22Rv1 (cell line): Measurements from ENCODE around the gene FHL2.

ENCODE experiments used
- H3K27ac ChIP-seq: fragments of 450-650 bp; 2 replicates; pipeline ENCODE4 v1.5.1; 2017
- ZFX ChIP-seq: fragments of 450-650 bp; IDR thresholded peaks from 2 replicates; pipeline ENCODE4 v1.6.1; 2017; ENCODE audit warnings: antibody characterized with exemption, borderline replicate concordance
- TF ChIP-seq, protein P1 (sequence below): fragments of 450-650 bp; IDR thresholded peaks from 2 replicates; pipeline ENCODE4 v1.5.1; 2017; ENCODE audit warnings: mild to moderate bottlenecking

Gene FHL2

DNA sequence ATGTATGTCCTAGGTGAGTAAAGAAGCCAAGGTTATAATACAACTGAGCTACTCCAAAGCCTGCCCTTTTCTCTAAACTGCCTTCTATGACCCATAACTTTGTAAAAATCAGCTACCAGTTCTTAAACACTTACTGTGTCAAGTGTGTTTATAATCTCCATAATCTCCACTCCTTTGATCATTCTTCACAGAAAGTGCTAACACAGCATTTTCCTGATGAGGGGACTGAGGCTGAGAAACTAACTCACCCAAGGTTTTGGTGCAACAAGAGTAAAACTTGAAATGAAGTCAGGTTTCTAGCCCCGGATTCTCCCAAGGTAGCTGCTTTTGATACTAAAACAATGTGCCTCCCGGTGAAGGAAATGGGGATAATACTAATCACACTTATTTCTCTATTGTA is 63.4 kb downstream of the FHL2 start:
- no peak overlapping the region for H3K27ac ChIP-seq
- TF ChIP-seq, protein P1, sequence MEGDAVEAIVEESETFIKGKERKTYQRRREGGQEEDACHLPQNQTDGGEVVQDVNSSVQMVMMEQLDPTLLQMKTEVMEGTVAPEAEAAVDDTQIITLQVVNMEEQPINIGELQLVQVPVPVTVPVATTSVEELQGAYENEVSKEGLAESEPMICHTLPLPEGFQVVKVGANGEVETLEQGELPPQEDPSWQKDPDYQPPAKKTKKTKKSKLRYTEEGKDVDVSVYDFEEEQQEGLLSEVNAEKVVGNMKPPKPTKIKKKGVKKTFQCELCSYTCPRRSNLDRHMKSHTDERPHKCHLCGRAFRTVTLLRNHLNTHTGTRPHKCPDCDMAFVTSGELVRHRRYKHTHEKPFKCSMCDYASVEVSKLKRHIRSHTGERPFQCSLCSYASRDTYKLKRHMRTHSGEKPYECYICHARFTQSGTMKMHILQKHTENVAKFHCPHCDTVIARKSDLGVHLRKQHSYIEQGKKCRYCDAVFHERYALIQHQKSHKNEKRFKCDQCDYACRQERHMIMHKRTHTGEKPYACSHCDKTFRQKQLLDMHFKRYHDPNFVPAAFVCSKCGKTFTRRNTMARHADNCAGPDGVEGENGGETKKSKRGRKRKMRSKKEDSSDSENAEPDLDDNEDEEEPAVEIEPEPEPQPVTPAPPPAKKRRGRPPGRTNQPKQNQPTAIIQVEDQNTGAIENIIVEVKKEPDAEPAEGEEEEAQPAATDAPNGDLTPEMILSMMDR = no peak
- no peak for TF ChIP-seq ZFX

DNA sequence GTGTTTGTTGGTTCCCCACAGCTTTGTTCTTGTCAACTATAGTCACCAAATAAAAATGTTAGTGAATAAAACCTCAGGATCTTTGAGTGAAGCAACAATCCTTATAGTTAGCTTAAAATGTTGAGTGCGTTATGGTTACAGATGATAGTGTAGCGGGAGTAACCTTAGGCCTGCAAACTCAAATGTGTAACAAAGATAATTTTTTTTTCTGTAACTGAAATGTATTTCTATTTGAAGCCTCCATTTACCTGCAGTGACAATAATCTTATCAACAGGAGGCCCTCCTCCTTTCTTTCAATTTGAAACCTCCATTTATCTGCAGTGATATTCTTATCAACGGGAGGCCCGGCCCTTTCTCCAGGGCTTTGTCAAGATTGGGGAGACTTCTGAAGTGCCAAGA is 64.6 kb downstream of the FHL2 start:
- TF ChIP-seq ZFX = no peak
- TF ChIP-seq, protein P1 = no peak
- H3K27ac ChIP-seq = no peak overlapping the region

DNA sequence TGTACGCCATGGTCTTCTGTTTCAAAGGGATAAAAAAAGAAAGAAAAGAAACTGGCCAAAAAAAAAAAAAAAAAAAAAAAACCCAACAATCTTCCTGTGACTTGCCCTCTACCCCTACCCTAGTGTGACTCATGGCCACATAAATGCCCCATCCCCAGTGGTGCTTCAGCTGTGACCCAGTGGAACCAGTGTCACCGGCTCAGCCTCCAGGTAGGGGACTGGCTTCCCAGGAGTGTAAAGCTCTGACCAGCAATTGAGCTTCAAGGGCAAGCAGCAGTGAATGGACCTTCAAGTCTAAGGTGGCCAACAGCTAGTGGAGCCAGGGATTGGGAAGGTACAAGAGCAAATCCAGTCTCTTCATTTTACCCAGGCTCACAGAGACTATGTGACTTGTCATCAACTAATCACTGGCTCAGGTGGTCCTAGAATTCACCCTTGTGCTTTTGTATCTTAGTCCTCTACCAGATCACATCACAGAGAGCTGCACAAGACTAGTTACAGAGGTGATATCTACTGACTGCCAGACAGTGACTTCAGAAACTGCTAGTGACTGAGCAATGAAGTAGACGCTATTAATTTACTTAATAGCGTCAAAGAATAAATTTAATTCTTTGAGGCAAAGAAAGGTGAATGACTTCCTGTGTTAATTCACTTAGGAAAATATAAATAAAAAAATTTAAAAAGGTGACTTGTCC is 68.0 kb downstream of the FHL2 start:
- no peak overlapping the region for H3K27ac ChIP-seq

DNA sequence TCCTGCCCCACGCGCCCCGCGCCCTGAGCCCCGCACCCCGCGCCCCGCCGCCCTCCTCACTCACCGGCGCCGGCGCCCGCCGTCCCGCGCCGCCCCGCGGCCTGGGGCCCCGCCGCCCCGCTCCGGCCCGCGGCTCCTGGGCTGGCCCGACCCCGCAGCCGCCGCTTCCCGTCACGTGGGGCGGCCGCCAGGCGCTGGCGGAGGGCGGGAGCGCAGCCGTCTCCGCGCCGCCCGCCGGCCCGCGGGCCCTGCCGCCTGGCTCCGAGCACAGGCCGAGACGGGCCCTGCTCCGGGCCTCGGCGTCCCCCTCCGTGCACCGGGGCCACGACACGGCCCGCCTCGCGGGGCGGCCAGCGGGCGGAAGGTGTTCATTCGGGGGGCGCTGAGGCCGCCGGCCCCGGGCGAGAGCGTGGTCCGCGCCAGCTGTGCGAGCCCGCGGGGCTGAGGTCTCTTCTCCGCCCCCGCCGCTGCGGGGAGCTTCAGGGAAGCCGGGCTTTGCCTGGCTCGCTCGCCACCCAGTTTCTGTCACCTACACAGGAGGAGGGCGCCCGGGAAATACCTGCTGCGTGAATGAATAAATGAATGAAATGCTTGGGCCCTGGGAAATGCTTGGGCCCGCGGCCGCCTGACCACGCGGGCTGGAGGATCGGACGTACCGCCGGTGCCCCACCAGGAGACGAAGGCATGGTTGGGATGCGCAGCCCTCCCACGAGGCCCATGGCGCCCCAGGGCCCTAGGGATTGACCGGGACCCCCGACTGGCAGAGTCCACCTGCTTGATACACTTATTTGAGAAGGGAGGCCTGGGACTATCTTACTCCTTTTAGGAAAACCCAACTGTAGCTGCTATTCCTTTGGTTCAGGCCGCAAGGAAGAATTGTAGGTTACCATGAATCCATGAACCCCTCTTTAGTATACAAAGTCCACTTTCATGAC is 69.0 kb downstream of the FHL2 start, which contains the start of gene TGFBRAP1:
TGFBRAP1 (minus strand) TSS at position 175 of the 935 bp plus-strand sequence. CDS start 21,434 bp downstream, outside the sequence.
- TF ChIP-seq, protein P1 = no peak
- no peak for TF ChIP-seq ZFX
- H3K27ac ChIP-seq = peak within 1 kb of the TSS; percentile 71

More for the DNA sequence above, 68.0 kb downstream of the FHL2 start:
- TF ChIP-seq, protein P1 = no peak
- no peak for TF ChIP-seq ZFX

DNA sequence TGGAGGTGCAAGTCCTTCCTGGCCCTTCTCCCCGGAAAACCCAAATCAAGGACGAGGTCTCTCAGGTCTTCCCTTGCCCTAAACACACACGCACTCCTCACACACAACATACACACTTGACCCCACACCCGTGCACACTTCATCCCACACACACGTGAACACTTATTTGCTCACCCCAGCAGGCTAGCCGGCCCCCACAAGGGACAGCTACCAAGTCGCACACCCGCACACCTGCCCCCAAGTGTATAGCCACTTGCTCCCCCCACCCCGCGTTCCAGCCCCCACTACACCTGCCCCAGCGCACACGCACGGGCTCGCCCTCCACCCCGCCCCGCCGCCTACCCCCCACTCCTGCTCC is 69.7 kb downstream of the FHL2 start:
- TF ChIP-seq ZFX = no peak
- TF ChIP-seq, protein P1 = no peak
- H3K27ac ChIP-seq = peak overlapping the region; percentile 71

DNA sequence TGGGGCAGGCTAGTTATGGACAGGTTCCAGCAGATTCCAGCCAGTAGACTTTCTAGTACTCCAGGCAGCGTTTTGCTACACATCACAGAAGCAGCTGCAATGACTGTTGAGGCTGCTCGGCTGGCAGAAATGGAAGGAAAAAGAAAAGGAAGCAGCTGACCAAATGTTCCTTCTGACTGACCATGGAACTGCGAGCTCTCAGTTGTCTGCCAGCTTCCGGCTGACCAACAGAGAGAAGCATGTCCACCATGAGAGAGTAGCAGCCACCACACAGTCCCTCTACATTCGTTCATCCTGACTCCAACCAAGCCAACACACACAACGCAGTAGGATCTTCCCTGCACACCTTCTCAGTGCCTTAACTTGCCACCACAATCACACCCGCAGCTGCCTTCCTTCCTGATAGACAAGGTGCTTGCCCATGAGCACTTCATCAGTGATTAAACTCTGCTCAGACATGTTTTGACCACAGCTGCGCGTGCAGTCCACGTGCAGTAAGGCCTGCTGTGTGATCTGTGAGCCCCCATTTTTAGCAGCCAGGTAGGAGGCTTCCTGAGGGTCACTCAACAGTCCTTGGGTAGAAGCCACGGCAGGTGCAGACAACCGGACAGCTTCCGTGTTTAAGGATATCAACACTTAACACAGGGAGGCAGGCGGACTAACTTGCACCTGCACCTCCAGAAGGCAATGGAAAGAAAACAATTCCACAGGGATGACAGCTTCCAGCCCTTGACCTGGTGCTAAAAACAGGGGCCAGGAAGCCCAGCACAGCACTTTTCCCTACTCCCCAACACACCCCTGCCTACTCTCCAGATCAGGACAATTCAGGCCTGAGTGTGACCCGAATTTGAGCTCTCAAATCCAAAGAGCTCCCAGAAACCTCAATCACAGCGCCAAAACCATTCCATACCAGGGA is 70.3 kb downstream of the FHL2 start:
- peak overlapping the region; percentile 71 for H3K27ac ChIP-seq
- TF ChIP-seq ZFX = no peak
- TF ChIP-seq, protein P1 = no peak
